HG03571 (cell line): ENCODE measurements around the gene UST.
A peak's percentile ranks its signal among the peaks of the same experiment; 100 is the strongest.
"Not testable (repeated sequence)": the region's sequence is repeated elsewhere in the genome, so short reads cannot be mapped to it uniquely, and the experiment has no call there.

Source experiments
- ATAC-seq: cut with Tn5 transposase; IDR thresholded peaks from one replicate; pipeline ENCODE4 v1.9.1; 2021; ENCODE audit not compliant: unreplicated experiment

UST gene

GRCh38 chr6:148934961-148935360, 188.1 kb downstream of the UST start:
- ATAC-seq: no peak

DNA sequence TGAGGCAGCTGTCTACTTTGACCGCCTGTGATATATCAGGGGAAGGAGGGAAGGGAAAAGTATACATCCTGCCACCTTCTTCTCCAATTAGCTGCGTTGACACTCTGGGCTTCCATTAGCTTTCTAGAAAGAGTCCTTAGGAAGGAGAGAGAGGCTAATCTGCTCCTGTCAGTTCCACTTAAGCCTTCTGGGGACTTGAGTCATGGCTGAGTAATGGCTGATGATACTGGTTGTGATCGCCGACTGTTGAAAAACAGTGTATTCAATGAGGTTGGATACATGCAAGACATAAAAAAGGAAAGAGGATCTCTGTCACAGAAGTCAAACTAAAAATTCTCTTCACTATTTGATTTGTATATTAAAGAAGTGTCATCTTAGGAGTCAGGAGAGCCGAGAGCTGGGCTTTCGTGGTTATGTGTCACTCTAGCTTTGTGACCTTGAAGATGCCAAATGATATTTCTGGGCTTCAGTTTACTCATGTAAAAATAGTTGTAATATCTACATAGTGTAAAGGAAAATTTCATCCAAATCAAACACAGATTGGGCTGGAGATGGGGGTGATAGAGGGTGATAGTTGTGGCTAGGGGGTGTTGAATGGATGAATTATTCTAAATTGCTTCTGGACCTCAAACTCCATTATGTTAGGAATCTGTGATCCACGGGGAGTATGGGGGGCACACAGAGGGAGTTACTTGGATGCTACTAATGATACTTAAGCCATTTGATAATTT, 189.0 kb downstream of the UST start:
- no peak for ATAC-seq

GRCh38 chr6:148943451-148943850, 196.6 kb downstream of the UST start:
- no peak for ATAC-seq

- ATAC-seq: no peak
Observed at GRCh38 chr6:148944608-148945007, 197.8 kb downstream of the UST start.

DNA sequence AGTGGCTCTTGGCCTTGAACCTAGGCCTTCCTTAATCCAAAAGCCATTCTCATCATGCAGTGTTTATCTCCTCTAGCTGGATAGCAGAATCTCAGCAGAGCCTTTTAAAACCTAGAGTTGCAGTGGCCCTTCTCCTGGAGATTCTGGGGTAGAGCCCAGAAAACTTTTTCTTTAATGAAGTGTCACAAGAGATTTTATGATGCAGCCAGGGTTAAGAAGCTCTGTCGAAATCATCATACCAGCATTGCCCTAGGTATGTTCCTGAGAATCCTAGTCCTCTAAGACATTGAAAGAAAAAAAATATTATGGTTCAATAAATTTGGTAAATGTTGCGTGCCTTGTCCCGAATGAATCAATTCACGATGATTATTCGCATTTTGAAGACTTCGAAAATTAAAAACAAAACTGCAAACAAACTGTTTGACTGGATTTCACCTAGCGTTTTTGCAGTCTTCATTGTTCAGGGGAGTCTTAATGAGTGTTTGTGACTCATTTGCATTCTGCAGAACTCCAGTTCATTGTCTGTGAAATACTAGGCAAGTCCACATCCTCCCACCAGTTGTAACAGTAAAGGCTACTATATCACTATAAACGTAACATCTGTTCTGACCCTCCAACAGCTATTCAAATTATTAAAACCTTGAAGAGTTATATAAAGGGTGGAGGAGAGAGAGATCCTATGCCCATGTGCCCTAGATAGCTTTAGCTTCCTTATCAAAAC, 198.6 kb downstream of the UST start:
- ATAC-seq: no peak

DNA sequence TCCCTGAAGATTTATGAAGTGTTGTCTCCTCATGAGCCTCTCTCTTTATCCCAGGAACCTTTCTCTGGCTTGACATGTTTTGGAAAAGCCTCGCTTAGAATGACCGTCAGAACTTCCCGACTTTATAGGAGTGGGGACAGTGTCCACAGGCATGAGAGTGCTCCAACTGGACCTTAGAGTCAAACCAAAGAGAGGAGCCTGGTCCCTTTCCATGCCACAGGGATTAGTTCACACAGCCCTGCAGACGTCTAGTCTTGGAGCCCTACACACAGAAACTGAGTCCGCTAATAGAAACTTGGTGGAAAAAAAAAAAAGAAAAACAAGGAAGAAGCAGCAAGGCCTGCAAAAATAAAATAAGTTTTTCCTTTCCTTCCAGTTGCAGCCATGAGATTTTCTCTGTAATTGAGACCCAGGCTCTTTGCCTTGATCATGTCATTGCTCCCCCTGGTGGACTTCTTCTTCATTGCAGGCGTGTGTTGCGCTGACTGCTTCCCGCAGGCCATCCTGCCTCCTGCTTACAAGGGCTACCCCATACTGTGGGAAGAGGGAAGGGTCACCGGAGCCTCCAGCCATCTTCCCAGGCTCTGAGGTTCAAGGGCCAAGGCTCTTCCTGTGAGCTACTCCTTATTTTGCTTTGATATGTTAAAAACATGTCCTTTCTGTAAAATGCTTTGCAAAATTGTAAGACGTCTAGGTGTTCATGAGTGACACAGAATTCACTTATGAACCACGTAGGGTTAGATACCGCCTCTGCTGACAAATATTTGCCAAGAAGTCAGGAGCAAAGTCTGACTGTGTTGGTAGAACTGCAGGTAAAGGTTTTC, 201.0 kb downstream of the UST start:
- ATAC-seq: peak; percentile 86

- ATAC-seq: no peak
Observed at GRCh38 chr6:148951662-148952061, 204.8 kb downstream of the UST start.

GRCh38 chr6:148952147-148953035, 205.6 kb downstream of the UST start:
- no peak for ATAC-seq

GRCh38 chr6:148954461-148954860, 207.6 kb downstream of the UST start:
- ATAC-seq: no peak

GRCh38 chr6:148954934-148955333, 208.1 kb downstream of the UST start:
- ATAC-seq: no peak

DNA sequence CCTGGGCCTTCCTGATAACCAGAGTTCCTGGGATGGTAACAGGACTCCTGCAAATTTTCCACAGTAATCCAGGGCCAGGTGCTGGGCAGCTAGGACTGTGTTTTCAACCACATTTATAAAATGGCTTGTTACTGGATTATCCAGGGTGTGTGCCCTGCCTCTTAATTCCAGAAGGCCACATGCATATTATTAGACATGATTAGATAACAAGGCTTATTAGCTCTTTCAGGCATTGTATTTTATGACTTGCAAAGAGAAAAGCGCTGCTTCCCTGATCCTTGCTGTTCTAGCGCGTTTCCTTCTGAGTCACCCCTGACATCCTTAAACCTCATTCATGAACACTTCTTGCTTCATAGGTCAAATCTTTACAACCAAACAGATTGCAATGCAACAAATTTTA, 208.6 kb downstream of the UST start:
- ATAC-seq: no peak

- not testable (repeated sequence) for ATAC-seq
Observed at GRCh38 chr6:148956163-148956562, 209.3 kb downstream of the UST start.

GRCh38 chr6:148957752-148958151, 210.9 kb downstream of the UST start:
- no peak for ATAC-seq

- no peak for ATAC-seq
Observed at GRCh38 chr6:148959008-148959407, 212.2 kb downstream of the UST start.

DNA sequence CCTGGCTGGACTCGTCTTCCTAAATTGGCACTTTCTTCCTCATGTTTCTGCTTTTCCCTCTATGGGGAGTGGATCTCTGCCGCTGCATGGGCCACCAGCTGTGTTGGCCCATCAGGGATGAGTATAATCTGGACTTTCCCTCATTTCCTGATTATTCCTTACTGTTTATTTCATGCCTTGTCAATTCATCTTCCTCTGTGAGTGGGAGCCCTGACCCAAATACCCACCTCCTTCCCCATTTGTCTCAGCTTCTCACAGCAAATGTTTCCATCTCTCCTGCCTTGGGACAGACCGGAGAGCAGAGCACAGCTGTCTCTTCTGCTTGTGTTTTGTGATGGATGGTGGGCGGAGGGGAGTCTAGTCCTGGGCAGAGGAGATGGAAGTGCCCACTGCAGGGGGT, 212.7 kb downstream of the UST start:
- no peak for ATAC-seq

- ATAC-seq: no peak
Observed at GRCh38 chr6:148962854-148963515, 216.2 kb downstream of the UST start.

DNA sequence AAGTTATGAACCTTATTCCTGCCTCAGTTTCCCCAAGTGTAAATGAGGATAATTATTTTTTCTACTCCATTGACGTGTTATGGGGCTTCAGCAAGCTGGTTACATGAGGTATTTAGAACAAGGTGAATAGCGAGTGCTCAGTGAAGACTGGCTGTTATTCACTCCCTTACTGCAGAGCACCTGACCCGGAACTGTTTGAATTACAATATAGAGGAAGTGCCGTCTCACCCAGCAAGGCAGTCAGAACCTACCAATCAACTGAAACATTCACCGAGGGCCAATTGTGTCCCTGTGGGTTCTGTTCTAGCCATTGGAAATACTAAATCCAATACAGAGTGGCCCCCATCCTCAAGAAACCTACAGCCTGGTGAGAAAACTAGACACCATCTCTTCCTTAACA, 216.9 kb downstream of the UST start:
- no peak for ATAC-seq

DNA sequence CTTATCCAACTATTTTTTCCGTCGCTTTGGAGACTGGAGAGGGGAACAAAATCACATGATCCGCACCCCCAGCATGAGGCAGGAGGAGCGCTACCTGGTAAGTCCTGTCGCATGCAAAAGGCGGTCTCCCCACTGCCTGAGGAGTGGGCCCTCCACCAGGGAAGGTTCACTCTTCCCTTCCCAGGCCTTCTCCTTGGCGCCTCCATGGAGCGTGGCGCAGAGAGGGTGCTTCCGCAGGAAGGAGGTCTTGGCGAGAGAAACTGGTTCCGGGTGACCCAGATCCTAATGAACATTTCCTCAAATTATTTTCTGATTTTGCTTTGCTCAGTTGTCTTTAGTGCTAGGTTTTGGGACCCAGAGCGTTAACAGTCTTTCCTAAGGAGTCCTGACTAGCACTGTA, 217.6 kb downstream of the UST start:
- no peak for ATAC-seq

DNA sequence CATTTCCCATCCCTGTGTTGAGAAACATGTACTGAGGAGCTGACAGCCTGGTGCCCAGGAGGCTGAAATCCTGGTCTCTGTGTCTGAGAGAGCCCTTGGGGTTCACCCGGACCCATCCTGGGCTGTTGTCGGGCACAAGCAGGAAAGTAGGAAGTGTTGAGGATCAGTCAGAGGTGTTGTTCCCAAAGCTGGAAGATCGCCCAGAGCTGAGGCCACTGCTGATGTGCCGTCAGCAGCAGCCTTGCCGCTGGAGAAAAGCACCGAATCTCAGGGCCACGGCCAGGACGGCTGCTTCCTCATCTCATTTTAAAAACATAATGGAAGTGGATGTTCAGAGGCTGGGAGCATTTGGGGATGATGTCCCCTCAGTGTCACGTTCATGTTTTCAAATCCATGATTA, 218.5 kb downstream of the UST start:
- ATAC-seq: no peak

DNA sequence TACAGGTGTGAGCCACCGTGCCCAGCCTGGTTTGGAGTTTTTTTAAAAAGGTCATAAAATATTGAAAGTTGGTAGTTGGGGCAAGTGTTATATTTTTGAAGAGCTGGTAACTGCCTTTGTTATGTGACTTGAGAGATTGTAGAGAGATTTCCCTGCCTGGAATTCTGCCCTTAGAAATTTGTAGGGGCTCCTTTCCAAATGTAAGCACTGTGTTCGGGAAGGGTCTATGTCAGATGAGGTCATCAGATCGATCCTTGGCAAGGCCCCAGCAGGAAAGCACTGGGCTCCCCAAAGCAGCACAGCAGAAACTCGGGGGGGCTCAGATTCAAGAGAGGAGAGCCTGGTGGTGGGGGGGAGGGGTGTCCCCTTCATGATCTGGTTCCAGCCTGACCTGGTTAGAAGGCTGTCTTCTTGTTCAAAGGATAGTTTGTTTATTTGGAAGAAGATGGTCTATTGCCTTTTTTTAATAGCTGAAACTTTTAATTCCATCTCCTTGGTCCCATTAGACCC, 220.2 kb downstream of the UST start:
- no peak for ATAC-seq
